ENCODE measurements around the gene SSBP3.

DNA sequence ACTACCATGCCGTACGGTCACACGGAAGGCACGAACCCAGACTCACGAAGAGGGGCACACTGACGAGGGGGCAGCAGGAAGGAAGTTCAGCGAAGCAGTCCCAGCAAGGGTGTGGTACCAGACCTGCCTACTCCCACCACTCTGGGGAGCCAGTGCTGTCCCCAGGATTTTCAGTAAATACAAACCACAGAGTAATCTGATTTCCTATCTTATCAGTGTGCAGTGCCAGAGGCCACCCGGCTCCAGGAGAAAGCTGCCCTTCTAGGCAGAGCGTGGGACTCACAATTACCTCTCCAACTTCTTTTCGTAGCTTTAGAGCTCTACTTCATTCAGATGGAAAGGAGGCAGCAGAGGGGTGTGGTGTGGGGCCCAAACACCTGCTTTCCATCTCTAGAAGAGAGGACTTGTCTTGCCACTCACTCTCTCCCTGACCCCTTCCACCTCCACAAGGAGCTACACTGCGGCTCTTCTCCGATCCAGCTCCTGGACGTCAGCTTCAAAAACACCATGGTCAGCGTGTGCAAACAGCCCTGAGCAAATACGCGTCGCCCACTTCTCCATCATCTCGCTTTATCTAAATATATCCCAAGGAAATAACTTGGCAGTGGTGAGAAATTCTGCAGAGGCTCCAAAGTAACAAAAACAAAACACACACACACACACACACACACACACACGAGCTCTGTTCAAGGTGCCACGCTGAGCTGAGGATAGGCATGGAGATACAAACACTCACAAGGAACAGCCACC lies 107.7 kb downstream of the SSBP3 start:
- TF ChIP-seq, protein P1, sequence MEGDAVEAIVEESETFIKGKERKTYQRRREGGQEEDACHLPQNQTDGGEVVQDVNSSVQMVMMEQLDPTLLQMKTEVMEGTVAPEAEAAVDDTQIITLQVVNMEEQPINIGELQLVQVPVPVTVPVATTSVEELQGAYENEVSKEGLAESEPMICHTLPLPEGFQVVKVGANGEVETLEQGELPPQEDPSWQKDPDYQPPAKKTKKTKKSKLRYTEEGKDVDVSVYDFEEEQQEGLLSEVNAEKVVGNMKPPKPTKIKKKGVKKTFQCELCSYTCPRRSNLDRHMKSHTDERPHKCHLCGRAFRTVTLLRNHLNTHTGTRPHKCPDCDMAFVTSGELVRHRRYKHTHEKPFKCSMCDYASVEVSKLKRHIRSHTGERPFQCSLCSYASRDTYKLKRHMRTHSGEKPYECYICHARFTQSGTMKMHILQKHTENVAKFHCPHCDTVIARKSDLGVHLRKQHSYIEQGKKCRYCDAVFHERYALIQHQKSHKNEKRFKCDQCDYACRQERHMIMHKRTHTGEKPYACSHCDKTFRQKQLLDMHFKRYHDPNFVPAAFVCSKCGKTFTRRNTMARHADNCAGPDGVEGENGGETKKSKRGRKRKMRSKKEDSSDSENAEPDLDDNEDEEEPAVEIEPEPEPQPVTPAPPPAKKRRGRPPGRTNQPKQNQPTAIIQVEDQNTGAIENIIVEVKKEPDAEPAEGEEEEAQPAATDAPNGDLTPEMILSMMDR (IDR thresholded peaks at IDR 0.05), result no peak
- no peak for TF ChIP-seq POLR2A (IDR thresholded peaks at IDR 0.05)
